Dedifferentiated amniotic fluid mesenchymal stem cell (primary cell): ENCODE data around the gene SATB2.

Experiments
- DNase-seq: peaks from one replicate; pipeline ENCODE4 v3.0.0-alpha.2; 2016; ENCODE audit errors: extremely low spot score

The SATB2 gene

DNA sequence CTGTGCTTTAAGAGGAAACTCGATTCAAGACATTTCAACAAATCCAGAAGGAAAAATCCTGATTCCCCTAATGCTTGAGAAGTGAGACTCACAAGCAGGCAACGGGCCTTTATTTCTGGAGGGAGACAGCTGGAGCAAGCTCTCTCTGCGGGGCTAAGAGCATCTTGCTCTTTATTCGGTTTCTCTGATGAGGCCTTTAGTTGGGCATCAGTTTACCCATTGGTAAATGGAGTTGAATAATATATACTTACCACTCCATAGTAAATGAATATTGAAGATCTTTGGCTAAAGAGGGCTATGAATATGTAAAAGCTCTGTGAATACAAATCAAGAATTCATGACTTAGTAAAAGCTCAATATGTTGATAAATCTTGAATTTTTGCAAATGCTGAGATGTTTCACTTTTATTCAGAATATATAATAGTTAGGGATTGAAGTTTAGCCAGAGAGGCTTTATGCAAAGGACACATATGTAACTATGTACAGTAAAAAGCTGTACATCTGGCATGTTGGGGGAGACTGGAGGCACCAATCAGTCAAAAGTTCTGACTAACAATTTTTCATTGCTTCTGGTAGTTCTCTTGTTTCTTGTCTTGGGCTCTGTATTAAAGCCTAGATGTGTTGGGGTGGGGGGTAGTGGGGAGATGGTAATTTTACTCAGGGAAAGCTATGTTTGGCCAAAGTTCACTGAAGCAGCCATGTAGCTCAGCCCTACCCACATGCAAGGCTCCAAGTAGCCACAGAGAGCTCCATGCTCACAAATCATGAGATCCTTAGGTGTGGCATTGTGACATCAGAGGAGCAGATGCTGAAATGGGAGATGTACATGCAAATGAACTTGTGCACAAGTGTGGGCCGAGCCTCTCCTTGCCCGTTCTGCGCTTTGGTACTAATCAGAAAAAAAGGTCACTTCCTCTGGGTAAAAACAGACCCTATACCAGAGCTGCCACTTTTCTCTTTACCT, 200.2 kb downstream of the SATB2 start:
- no peak for DNase-seq

DNA sequence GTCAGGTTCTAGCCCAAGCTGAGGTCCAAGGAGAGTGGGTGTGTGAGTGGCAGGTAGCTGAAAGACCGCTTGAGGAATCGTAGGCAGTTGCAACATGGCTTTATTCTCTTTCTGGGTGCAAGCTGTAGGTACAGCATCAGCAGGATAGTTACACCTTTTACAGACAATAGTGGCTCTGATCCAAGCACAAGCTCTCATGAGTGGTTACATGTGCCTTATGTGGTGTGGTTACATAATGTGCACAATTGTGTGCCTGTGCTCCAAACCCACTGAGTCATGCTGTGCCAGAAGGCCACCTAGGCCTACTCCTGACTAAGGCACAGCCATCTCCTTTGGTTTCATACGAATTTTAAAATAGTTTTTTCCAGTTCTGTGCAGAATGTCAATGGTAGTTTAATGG, 227.6 kb downstream of the SATB2 start:
- no peak for DNase-seq

DNA sequence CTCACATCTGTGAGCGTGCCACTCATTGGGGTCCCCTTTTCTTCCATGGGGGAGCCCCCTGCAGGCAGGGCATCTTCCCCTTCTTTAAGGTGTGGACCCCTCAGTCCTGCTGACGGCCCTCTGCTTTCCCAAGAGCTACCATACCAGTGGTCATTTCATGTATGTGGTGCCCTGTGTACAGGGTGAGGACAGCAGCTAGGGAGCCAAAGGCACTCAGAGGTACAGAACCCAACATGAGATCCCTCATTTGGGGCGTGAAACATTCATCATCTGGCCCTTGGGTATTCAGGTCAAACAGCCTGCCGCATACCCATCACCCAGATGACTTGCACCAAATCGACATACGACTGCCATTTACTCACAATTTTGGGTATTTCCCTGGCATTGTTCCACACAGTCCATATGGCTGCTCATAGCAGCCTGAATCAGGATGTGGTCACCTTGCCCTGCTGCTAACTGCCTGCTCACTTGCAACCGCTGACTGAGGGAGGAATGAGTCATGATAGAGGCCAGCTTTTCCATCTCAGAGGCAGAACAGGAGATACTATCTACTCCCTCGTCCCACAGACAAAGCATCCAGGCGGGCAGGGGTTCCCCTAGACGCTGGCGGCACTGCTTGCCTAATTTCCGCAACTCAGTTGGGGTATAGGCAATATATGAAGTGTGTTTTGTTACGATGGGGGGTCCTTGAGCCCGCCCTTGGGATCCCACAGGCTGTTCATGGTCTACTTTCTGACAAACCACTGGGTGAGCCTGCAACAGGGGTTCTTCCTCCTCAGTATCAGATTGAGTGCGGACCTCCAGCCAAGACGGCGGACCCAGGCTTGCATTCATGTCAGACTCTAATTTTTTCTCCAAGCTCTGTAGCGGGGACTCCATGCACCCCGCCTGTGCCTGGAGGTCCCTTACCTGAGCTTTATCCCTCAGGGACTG, 228.6 kb downstream of the SATB2 start:
- peak; percentile 74 for DNase-seq

DNA sequence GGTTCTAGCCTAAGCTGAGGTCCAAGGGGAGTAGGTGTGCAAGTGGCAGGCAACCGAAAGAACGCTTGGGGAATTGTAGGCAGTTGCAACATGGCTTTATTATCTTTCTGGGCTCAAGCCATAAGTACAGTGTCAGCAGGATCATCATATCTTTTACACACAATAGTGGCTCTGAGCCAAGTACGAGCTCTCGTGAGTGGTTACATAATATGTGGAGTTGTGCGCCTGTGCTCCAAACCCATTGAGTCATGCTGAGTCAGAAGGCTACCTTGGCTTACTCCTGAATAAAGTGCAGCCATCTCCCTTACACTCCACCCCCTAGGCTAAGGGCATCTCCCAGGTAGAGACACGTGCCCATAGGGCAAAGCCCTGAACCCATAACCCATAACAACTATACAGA, 233.9 kb downstream of the SATB2 start:
- DNase-seq = no peak

DNA sequence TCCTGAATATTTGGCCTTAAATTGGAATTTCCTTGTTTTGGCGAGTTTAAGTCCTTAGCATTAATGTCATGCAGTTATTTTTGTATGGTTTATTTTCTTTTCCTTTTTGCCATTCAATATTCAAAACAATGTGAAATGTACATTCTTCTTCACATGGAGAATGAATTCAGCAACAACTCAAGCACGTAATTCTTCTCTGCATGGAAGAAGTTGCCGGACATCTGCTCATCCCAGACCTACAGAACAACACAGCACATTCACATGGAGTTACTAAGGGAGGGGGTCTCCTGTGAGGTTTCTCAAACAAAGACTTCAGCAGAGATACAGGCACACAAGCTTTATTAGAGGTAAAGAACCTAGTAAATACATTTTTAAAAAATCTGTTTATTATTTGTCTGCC, 236.8 kb downstream of the SATB2 start:
- DNase-seq = no peak

DNA sequence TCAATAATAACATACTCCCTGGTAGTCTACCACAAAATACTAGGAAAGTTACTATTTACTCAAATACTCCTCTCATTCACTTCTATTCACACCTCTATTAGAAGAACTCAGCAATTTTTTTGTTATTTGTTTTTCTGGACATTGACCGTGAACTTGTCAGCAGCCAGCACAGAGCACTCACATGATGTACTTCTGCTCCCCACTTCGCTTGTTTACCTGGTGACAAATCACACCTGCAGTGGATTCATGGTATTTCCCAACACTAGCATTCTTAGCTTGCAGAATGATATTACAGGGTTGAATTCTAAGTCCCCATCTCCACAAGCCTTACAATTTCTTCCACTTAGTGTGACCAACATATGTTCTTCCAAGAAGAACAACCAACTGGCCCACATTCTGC, 238.2 kb downstream of the SATB2 start:
- DNase-seq = no peak
